Measurements from ENCODE around the gene ZPBP.
A peak's percentile ranks its signal among the peaks of the same experiment; 100 is the strongest.

The ZPBP gene

DNA sequence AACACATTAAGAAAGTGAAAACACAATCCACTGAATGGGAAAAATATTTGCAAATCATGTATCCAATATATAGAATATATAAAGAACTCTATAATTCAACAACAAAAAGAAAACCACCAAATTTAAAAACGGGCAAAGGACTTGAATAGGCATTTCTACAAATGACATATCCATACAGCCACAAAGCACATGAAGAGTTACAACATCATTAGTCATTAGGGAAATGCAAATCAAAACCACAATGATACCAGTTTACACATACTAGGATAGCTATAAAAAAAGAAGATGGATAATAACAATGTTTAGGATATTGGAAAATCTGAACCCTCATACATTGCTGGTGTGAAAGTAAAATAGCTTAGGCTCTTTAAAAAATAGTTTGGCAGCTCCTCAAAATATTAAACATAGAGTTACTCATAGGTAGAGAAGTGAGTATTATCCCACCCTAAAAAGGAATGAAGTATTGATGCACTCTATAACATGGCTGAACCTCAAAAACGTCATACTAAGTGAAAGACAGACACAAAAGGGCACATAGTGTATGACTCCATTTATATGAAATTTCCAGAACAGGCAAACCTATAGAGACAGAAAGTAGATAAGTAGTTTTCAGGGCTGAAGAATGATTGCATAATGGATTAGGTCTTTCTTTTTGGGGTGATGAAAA lies 4.5 kb downstream of the ZPBP start:
- TF ChIP-seq, protein P1, sequence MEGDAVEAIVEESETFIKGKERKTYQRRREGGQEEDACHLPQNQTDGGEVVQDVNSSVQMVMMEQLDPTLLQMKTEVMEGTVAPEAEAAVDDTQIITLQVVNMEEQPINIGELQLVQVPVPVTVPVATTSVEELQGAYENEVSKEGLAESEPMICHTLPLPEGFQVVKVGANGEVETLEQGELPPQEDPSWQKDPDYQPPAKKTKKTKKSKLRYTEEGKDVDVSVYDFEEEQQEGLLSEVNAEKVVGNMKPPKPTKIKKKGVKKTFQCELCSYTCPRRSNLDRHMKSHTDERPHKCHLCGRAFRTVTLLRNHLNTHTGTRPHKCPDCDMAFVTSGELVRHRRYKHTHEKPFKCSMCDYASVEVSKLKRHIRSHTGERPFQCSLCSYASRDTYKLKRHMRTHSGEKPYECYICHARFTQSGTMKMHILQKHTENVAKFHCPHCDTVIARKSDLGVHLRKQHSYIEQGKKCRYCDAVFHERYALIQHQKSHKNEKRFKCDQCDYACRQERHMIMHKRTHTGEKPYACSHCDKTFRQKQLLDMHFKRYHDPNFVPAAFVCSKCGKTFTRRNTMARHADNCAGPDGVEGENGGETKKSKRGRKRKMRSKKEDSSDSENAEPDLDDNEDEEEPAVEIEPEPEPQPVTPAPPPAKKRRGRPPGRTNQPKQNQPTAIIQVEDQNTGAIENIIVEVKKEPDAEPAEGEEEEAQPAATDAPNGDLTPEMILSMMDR (conservative IDR thresholded peaks at IDR 0.05; ENCODE audit: control insufficient read depth, insufficient read depth, low read depth, low read length) = no peak
- DNase-seq (ENCODE audit: low read depth) = no peak
- H3K4me3 ChIP-seq (ENCODE audit: control insufficient read depth, low read depth, low read length) = no peak overlapping the region

DNA sequence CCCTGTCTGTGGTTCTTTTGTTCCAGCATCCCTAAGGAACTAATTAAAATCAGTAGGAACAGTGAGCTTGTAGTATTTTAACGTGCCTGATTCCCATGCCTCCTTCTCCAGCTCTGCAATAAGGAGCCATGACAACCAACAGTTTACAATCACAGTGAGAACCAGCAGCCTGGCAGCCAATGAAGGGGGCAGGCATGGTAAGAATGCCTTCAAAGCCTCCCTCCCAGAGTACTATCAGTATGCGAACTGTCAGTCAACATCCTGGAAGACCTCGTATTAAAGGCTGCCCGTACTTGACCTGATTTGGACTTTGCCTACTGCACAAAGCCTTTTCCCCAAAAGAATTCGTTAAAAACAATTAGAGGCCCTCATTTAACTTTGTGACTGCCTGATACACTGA lies 7.7 kb downstream of the ZPBP start:
- TF ChIP-seq, protein P1 (conservative IDR thresholded peaks at IDR 0.05; ENCODE audit: control insufficient read depth, insufficient read depth, low read depth, low read length) = no peak
- H3K4me3 ChIP-seq (ENCODE audit: control insufficient read depth, low read depth, low read length) = no peak overlapping the region
- no peak for DNase-seq (ENCODE audit: low read depth)

DNA sequence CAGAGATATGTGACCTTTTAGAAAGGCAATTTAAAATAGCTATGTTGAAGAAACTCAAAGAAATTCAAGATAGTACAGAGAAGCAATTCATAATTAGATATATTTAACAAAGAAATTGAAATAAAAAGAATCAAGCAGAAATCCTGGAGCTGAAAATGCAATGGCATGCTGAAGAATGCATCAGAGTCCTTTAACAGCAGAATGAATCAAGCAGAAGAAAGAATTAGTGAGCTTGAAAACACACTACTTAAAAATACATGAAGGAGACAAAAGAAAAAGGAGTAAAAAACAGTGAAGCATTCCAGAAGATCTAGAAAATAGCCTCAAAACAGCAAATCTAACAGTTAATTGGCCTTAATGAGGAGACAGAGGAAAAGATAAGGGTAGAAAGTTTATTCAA lies 20.0 kb downstream of the ZPBP start:
- no peak overlapping the region for H3K4me3 ChIP-seq (ENCODE audit: control insufficient read depth, low read depth, low read length)
- TF ChIP-seq, protein P1 (conservative IDR thresholded peaks at IDR 0.05; ENCODE audit: control insufficient read depth, insufficient read depth, low read depth, low read length) = no peak
- DNase-seq (ENCODE audit: low read depth) = no peak

DNA sequence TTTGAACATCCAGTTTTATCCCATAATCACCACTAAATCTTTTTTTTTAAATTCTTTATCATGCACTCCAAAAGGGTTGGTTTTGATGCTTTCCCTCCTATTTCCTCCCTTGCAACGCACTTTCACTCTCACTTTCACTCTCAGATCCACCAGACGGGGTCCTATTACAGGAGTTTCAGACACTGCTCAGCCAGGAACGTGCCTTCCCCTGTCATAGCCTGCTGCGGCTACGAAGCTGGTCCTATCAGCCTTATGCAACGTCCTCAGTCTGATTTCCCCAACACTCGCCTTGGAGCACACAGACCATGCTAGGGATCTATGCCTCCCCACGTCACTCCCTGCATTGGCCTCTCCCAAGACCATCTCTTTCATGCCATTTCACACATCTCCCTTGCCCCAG lies 23.4 kb downstream of the ZPBP start:
- no peak overlapping the region for H3K4me3 ChIP-seq (ENCODE audit: control insufficient read depth, low read depth, low read length)
- TF ChIP-seq, protein P1 (conservative IDR thresholded peaks at IDR 0.05; ENCODE audit: control insufficient read depth, insufficient read depth, low read depth, low read length) = no peak
- DNase-seq (ENCODE audit: low read depth) = no peak

DNA sequence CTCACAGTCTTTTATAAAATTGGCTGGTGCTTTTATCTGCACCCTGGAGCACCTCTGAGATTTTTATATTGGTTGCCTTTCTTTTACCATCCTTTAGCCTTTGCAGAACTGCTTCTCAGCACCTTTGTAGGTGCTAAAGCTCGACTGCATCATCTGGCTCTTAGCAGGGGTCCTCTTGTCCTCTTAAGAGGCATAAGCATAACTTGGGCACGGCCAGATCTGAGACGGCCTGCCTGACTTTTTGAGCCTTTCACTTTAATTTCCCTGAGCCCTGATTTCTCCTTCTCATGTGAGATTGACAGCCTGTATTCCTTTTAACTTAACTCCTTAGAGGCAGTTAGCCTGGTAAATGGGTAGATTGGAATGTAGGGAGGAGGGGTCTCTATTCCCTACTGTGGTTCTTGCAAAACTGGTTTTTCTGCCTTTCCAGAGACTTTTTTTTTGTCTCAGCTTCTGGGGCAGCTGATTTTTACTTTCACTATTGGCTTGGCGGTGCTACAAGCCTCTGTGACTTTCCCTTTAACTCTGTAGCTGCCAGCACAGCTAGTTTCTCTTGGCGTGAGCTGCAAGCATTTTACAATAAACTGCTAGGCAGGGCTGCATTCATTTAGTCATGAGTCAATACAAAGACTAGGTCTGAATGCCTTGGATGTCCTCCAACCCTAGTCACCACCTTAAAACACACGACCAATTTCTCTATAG lies 24.0 kb downstream of the ZPBP start:
- DNase-seq (ENCODE audit: low read depth) = peak; percentile 15
- TF ChIP-seq, protein P1 (conservative IDR thresholded peaks at IDR 0.05; ENCODE audit: control insufficient read depth, insufficient read depth, low read depth, low read length) = no peak
- no peak overlapping the region for H3K4me3 ChIP-seq (ENCODE audit: control insufficient read depth, low read depth, low read length)

DNA sequence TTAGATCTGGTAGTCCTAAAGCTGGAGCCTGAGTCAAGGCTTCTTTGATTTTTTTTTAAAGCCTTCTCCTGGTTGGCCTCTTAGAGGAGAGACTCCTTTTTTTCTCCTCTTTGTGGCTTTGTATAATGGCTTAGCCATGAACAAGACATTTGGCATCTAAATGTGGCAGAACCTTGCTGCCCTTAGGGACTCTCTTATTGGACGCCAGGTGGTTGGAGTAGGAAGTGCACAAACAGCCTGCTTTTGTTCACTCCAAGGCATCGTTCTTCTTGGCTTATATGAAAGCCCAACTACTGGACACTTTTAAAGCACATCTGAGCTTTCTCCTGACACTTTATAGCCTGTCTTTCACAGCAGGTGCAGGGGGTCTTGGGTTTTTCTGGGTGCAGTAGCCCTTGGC lies 25.0 kb downstream of the ZPBP start:
- H3K4me3 ChIP-seq (ENCODE audit: control insufficient read depth, low read depth, low read length) = no peak overlapping the region
- TF ChIP-seq, protein P1 (conservative IDR thresholded peaks at IDR 0.05; ENCODE audit: control insufficient read depth, insufficient read depth, low read depth, low read length) = no peak
- no peak for DNase-seq (ENCODE audit: low read depth)
